M059J (cell line): ENCODE results near the gene ATP8B1. TPM values are rescaled to one million over a fixed set of nuclear protein-coding genes. Genes with fewer than 3 reads are reported as not detected.
"Not testable (repeated sequence)": the region's sequence is repeated elsewhere in the genome, so short reads cannot be mapped to it uniquely, and the experiment has no call there.

ENCODE experiments used
- DNase-seq: peaks from one replicate; pipeline ENCODE4 v3.0.0-alpha.2; 2012; ENCODE audit warnings: low read depth
- total RNA-seq: library from RNA; depleted of rRNA; stranded (reverse); fragments of >200 nt; shearing (Covaris generic); gene quantifications from 2 replicates; pipeline ENCODE4 v1.2.3, GENCODE V29; 2014

ATP8B1 gene
- total RNA-seq, 1 experiment from 2014 or later, result 68.5 TPM

- not testable (repeated sequence) for DNase-seq
Measured at GRCh38 chr18:57719211-57719935, 83.7 kb downstream of the ATP8B1 start.

GRCh38 chr18:57716549-57716948 lies 86.6 kb downstream of the ATP8B1 start:
- DNase-seq, result no peak

GRCh38 chr18:57715671-57716070 lies 87.4 kb downstream of the ATP8B1 start:
- peak; percentile 70 for DNase-seq

- no peak for DNase-seq
Measured at GRCh38 chr18:57715073-57715472, 88.0 kb downstream of the ATP8B1 start.

GRCh38 chr18:57710226-57710625 lies 92.9 kb downstream of the ATP8B1 start:
- DNase-seq, result no peak

- DNase-seq, result no peak
Measured at GRCh38 chr18:57709335-57709734, 93.8 kb downstream of the ATP8B1 start.

GRCh38 chr18:57708288-57708687 lies 94.8 kb downstream of the ATP8B1 start:
- no peak for DNase-seq

GRCh38 chr18:57705832-57706595 lies 97.1 kb downstream of the ATP8B1 start:
- no peak for DNase-seq

- DNase-seq, result no peak
Measured at GRCh38 chr18:57705011-57705410, 98.1 kb downstream of the ATP8B1 start.

- DNase-seq, result peak; percentile 77
Measured at GRCh38 chr18:57698571-57699276, 104.4 kb downstream of the ATP8B1 start.

GRCh38 chr18:57697426-57697825 lies 105.7 kb downstream of the ATP8B1 start:
- DNase-seq, result no peak

GRCh38 chr18:57696271-57696670 lies 106.8 kb downstream of the ATP8B1 start:
- no peak for DNase-seq

GRCh38 chr18:57691363-57691762 lies 111.8 kb downstream of the ATP8B1 start:
- DNase-seq, result no peak

- no peak for DNase-seq
Measured at GRCh38 chr18:57687970-57688369, 115.1 kb downstream of the ATP8B1 start.

- DNase-seq, result no peak
Measured at GRCh38 chr18:57683470-57683869, 119.6 kb downstream of the ATP8B1 start.

- no peak for DNase-seq
Measured at GRCh38 chr18:57677262-57678211, 125.6 kb downstream of the ATP8B1 start.

GRCh38 chr18:57674891-57675290 lies 128.2 kb downstream of the ATP8B1 start:
- DNase-seq, result no peak

GRCh38 chr18:57670046-57670445 lies 133.1 kb downstream of the ATP8B1 start:
- no peak for DNase-seq

GRCh38 chr18:57668021-57668420 lies 135.1 kb downstream of the ATP8B1 start:
- DNase-seq, result no peak

GRCh38 chr18:57666818-57667497 lies 136.2 kb downstream of the ATP8B1 start:
- DNase-seq, result no peak
